T follicular helper cell (primary cell): ENCODE results near the gene NOMO2.
A peak's percentile ranks its signal among the peaks of the same experiment; 100 is the strongest.
"Not testable (repeated sequence)": the region's sequence is repeated elsewhere in the genome, so short reads cannot be mapped to it uniquely, and the experiment has no call there.

Source experiments
- DNase-seq: peaks from one replicate; pipeline ENCODE4 v3.0.0-alpha.2; 2020; ENCODE audit warnings: low read depth
- total RNA-seq, 2 experiments: gene quantifications; one replicate each; lab custom pipeline; 2026; lab: John Stamatoyannopoulos, UW

The NOMO2 gene, protein sequence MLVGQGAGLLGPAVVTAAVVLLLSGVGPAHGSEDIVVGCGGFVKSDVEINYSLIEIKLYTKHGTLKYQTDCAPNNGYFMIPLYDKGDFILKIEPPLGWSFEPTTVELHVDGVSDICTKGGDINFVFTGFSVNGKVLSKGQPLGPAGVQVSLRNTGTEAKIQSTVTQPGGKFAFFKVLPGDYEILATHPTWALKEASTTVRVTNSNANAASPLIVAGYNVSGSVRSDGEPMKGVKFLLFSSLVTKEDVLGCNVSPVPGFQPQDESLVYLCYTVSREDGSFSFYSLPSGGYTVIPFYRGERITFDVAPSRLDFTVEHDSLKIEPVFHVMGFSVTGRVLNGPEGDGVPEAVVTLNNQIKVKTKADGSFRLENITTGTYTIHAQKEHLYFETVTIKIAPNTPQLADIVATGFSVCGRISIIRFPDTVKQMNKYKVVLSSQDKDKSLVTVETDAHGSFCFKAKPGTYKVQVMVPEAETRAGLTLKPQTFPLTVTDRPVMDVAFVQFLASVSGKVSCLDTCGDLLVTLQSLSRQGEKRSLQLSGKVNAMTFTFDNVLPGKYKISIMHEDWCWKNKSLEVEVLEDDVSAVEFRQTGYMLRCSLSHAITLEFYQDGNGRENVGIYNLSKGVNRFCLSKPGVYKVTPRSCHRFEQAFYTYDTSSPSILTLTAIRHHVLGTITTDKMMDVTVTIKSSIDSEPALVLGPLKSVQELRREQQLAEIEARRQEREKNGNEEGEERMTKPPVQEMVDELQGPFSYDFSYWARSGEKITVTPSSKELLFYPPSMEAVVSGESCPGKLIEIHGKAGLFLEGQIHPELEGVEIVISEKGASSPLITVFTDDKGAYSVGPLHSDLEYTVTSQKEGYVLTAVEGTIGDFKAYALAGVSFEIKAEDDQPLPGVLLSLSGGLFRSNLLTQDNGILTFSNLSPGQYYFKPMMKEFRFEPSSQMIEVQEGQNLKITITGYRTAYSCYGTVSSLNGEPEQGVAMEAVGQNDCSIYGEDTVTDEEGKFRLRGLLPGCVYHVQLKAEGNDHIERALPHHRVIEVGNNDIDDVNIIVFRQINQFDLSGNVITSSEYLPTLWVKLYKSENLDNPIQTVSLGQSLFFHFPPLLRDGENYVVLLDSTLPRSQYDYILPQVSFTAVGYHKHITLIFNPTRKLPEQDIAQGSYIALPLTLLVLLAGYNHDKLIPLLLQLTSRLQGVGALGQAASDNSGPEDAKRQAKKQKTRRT
- total RNA-seq, result 25.6 to 34.4 reads per million in 2 experiments

DNA sequence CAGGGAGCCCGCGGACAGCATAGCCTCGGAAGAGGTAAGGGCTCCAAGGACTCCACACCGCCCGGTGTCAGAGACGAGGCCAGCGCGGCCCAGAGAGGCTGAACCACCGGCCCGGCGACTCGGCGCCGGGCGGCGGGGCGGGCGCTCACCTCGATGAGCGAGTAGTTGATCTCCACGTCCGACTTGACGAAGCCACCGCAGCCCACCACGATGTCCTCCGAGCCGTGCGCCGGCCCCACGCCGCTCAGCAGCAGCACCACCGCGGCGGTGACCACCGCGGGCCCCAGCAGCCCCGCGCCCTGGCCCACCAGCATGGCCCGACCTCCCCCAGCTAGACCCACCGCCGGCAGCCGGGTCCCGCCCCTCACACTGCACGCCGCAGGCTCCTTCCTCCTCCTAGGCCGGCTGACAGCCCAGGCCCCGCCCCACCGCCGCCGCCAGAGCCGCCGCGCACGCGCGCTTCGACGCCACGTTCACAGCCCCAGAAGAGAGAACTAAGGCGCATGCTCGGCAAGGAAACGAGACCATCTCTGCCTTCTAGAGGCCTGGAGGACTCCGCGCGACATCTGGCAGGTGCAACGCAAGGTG, at the start of gene NOMO2:
Gene NOMO2, minus strand, starts transcription at position 371 of the 588 bp plus-strand sequence. Its CDS starts 57 bp downstream, at position 314.
- peak; percentile 86 for DNase-seq

DNA sequence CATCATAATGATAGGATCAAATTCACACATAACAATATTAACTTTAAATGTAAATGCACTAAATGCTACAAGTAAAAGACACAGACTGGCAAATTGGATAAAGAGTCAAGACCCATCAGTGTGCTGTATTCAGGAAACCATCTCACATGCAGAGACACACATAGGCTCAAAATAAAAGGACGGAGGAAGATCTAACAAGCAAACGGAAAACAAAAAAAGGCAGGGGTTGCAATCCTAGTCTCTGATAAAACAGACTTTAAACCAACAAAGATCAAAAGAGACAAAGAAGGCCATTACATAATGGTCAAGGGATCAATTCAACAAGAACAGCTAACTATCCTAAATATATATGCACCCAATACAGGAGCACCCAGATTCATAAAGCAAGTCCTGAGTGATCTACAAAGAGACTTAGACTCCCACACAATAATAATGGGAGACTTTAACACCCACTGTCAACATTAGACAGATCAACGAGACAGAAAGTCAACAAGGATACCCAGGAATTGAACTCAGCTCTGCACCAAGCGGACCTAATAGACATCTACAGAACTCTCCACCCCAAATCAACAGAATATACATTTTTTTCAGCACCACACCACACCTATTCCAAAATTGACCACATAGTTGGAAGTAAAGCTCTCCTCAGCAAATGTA, 48.4 kb upstream of the NOMO2 start:
- DNase-seq, result not testable (repeated sequence)

DNA sequence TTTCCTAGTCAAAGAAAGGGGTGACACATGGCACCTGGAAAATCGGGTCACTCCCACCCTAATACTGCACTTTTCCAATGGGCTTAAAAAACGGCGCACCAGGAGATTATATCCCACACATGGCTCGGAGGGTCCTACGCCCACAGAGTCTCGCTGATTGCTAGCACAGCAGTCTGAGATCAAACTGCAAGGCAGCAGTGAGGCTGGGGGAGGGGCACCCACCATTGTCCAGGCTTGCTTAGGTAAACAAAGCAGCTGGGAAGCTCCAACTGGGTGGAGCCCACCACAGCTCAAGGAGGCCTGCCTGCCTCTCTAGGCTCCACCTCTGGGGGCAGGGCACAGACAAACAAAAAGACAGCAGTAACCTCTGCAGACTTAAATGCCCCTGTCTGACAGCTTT, 46.4 kb upstream of the NOMO2 start:
- not testable (repeated sequence) for DNase-seq

DNA sequence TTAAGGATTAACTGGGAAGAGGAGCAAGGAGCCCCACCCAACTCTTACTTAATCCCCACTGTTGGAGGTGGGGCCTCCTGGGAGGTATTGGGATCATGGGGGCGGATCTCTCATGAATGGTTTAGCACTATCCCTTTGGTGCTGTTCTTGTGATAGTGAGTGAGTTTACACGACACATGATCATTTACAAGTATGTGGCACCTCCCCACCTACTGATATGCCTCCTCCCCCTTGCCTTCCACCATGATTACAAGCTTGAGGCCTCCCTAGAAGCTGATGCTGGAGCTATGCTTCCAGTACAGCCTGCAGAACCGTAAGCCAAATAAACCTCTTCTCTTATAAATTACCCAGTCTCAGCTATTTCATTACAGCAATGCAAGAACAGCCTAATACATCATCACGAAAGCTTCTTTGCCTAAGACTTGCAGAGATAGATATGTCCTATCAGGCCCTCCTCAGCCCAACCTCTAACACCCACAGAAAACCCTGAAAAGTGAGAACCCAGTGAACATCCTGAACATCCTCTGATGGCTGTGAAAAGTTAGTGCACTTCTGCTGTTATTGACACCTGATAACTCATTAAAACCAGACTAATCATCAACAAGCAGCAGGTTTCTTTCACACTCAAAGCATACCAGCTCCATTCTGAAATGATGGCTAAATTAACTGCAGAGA, 41.8 kb upstream of the NOMO2 start:
- DNase-seq, result not testable (repeated sequence)

DNA sequence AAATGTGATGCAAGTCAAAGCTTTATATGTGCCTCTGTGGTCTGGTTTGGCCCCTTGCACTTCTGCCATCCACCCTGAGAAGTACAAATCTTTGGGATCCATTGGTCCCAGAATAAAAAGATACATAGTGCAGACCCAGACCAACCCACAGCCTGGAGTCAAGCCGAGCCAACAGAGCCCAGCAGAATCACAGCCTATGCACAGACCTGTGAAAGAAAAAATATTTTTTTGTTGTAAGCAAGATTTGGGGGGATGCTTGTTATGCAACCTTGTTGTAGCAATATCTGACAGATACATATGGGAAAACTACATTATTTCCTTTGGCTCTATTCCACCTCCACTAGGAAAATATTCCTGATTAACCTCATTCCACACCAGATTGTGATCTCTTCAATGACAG, 36.7 kb upstream of the NOMO2 start:
- not testable (repeated sequence) for DNase-seq

DNA sequence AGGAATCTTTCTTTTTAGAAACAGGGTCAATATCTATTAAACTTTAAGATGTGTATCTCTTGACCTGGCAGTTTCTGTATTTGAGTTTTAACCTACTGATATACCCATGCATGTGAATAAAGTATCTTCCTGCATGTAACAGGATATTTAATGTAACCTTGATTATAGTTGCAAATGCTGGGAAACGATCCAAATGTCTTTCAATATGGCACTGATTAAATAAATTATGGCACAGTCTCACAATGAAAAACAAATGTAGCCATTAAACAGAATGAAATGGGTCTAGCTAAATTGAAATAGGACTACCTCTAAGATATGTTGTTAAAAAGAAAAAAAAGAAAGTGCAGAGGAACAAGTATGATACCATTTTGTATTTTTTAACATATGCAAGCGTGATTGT, 35.8 kb upstream of the NOMO2 start:
- not testable (repeated sequence) for DNase-seq

DNA sequence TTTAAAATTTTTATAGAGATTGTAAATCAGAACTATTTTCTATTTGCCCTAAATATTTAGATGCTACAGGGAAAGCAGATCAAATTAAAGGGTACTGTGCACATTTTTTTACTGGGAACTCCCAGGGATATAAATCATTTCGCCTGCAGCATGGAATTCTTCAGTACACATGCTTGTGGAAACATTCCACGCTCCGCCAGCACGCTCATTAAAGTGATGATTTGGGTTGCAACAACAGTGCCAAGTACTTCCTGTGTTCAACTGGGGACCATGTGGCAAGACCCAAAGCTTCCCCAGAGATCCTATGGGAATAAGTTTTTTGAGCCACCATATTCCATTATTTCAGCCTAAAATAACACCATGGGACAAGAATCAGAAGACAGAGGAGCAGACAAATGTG, 35.4 kb upstream of the NOMO2 start:
- DNase-seq, result not testable (repeated sequence)

DNA sequence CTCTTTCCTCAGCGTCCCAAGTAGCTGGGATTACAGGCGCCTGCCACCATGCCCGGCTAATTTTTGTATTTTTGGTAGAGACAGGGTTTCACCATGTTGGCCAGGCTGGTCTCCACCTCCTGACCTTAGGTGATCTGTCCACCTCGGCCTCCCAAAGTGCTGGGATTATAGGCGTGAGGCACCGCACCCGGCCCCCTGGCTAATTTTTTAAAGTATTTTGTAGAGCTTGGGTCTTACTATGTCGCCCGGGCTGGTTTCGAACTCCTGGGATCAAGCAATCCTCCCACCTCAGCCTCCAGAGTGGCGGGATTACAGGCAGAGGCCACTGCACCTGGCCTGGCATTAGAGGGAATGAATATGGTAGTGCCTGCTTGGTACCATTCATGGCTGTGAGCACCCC, 33.9 kb upstream of the NOMO2 start:
- not testable (repeated sequence) for DNase-seq

DNA sequence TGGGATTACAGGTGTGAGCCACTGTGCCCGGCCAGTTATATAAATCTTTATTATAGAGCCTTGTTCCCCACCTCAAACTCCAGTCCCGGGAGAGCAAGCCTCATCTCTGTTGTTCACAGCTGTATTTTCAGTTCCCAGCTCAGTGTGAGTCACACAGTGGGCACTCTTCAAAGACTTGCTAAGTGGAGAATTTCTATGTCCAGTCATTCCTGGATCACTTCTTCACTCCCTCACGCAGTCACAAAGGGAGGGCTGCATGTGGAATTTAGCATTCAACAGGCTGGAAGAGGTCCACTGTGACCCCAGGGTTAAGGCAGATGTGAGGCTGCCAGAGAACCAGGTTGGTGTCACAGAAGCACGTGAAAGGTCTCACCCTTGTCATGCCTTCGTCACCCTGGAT, 33.0 kb upstream of the NOMO2 start:
- not testable (repeated sequence) for DNase-seq

DNA sequence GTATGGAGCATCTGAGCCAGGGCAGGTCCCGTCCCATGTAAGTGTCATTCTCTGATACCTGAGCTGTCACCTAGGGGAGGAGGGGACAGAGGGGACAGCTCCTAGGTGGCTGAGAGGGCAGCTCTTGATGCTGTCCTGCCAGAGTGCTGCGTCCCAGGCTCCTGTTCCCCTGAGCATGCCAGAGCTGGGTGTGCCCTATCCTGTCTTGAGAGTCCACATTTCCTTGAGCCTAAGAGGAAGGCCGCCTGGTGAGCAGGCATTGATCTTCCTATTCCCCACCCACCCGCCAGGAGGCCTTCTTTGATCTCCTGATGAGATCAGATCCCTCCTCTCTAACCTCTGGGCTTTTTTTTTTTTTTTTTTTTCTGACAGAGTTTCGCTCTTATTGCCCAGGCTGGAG, 32.0 kb upstream of the NOMO2 start:
- not testable (repeated sequence) for DNase-seq

DNA sequence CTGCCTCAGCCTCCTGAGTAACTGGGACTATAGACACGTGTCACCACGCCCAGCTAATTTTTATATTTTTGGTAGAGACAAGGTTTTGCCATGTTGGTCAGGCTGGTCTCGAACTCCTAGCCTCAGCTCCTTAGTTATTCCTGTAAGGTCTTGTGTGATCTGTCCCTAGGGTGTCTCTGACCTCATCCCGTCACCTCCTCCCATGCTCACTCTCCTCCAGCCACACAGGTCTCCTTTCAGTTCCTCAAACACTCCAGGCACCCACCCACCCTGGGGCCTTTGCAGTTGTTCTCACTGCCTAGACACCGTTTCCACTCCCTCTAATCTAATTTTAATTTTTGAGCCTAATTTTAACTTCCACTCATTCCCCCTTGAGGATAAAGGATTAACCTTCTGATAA, 31.1 kb upstream of the NOMO2 start:
- not testable (repeated sequence) for DNase-seq

DNA sequence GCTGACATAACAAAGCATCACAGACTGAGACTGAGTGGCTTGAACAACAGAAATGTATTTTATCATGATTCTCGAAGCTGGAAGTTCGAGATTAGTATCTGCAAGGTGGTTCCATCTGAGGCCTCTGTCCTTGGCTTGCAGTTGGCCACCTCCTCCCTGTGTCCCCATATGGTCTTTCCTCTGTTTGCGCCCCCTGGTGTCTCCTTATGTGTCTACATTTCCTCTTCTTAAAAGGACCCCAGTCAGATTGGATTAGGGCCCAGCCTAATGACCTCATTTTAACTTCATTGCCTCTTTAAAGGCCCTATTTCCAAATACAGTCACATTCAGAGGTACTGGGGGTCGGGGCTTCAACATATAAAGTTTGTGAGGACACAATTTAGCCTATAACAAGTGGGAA, 30.0 kb upstream of the NOMO2 start:
- not testable (repeated sequence) for DNase-seq

DNA sequence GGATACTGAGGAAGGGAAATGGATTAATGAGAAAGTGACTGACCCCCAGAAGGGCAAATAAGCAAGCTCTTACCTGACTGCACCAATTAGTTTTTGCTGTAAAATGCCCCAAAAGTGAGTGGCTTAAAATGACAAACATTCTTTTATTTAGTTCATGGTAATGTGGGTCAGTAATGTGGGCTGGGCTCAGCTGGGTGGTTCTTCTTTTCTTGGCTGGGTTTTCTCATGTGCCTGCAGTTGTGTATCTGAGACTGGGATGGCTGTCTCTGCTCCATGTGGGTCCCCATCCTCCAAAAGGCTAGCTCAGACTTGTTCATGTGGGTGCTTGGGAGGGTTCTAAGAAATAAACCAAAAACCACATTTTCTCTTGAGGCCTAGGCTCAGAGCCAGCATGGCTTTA, 29.5 kb upstream of the NOMO2 start:
- not testable (repeated sequence) for DNase-seq

DNA sequence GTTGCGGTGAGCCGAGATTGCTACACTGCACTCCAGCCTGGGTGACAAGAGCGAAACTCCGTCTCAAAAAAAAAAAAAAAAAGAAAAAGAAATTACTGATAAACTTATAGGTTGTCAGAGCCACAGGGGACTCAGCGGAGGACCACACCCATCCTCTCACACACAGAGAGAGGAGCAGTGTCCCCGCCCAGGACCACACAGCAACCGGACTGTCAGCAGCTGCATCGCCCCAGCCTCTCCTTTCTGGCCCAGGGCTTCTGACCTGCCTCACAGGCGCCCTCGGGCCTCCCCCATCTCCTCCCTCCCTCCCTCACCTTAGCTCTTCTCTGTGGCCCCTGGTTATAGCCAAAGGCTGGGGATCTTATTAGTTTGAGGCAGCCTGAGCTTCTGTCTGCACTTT, 27.9 kb upstream of the NOMO2 start:
- not testable (repeated sequence) for DNase-seq

DNA sequence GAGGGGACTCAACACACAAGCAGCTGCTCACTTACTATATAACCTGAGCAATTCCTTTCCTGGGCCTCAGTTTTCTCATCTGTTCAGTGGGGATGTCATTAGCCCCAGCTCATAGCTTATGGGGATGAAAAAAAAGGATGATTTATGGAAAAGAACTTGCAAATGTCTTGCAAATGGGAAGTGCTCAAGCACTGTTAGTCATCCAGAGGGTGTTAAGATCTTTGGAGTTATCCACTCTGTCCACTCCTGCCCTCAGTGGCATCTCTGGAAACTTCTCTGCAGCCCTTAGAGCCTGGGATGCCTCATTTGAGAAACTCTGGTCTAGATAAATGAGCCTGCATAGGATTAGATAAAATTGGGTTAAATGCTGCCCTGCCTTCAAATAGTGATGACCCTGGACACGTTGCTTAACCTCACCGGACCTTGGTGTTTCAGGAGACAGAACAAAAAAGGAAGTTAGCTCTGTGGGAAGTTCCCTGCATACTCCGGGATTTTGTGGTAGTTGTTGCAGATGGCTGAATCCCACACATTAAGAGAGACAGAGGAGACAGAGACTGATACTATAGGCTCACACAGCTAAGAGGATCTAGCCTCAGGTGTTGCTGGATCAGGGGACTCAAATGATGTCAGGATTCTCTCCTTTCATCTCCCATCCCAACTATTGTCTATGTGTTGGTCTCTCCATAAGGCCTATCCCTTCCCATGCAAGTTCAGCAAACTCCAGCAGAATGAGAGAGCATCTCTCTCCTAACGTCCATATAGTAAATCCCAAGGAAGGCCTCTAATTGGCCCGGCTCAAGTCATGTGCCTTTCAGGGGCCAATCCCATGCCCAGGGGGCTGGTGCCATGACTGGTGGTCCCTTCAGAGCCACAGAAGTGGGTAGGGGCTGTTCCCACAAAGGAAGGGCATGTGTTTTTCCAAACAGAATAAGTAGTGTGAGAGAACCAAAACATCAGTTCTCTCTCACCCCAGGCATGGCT, 25.0 kb upstream of the NOMO2 start:
- DNase-seq, result not testable (repeated sequence)

DNA sequence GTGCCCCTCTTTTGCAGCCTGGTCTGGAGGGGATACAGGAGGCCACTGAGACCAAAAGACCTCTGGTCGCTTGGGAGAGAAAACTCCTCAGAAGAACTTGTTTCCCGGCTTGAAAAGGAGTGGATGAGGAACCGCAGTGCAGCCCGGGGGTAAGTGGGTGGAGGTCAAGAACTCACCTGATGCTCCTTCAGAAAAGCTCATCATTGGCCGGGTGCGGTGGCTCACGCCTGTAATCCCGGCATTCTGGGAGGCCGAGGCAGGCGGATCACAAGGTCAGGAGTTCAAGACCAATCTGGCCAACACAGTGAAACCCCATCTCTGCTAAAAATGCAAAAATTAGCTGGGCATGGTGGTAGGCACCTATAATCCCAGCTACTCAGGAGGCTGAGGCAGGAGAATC, 23.9 kb upstream of the NOMO2 start:
- not testable (repeated sequence) for DNase-seq

DNA sequence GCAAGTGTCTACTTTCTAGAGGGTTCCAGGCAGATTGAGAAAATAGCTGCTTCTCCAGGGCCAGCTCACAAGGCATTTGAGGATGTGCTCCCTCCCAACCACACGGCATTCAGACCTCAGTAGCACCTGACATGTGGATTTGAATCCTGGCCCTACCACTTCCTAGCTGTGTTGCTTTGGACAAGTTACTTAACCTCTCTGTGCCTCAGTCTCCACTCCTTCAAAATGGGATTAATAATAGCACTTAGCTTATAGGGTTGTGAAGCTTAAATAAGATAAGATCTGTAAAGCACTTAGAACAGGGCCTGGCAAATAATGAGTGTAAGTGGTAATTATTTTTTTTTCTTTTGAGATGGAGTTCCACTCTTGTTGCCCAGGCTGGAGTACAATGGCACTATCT, 21.0 kb upstream of the NOMO2 start:
- no peak for DNase-seq

DNA sequence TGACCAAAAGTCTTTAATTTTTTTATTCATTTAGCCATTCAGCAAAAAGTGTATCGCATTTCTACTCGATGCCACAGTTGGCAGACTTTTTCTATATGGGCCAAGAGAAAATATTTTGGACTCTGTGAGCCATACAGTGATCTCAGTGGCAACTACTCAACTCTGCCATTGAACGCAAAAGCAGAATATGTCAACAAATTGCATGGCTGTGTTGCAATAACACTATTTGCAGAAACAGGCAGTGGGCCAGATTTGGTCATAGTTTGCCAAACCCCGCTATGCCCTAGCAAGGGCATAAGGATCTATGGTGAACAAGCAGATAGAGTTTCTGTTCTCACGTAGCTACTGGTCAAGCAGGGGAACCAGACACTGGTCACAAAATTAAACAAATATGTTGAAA, 18.5 kb upstream of the NOMO2 start:
- DNase-seq, result not testable (repeated sequence)

DNA sequence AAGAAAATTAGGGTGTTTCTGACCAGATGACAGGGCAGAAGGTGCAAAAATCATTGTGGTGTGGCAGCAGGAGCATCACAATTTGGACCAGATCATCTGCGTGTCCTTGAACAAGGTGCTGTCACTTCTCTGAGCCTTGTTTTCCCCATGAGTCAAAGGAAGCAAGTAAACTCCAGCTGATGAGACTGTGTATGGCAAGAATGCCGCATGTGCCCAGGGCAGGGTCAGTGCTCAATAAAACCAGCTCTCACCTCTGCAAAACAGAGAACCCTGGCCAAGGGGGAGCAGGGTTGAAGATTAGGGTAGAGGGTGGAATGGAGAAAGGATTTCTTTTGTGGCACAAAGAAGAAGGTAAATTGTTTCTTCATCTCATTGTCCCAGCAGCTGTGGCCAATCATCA, 17.4 kb upstream of the NOMO2 start:
- DNase-seq, result not testable (repeated sequence)
